ENCODE results near the gene OSBPL3.

GRCh38 chr7:24825931-24826661, 153.9 kb downstream of the OSBPL3 start:
- TF ChIP-seq CTCF (IDR thresholded peaks at IDR 0.05) (no peak), POLR2A (IDR thresholded peaks at IDR 0.05) (no peak)

Data from uterus (tissue), 2 donors.